ENCODE data around the gene EFNA5.

- TF ChIP-seq POLR2A (IDR thresholded peaks at IDR 0.05) (no peak), POLR2AphosphoS5 (IDR thresholded peaks at IDR 0.05; ENCODE audit: insufficient read depth in 1 of 2, low read depth in 1 of 2) (no peak)
- TF ChIP-seq, protein P1, sequence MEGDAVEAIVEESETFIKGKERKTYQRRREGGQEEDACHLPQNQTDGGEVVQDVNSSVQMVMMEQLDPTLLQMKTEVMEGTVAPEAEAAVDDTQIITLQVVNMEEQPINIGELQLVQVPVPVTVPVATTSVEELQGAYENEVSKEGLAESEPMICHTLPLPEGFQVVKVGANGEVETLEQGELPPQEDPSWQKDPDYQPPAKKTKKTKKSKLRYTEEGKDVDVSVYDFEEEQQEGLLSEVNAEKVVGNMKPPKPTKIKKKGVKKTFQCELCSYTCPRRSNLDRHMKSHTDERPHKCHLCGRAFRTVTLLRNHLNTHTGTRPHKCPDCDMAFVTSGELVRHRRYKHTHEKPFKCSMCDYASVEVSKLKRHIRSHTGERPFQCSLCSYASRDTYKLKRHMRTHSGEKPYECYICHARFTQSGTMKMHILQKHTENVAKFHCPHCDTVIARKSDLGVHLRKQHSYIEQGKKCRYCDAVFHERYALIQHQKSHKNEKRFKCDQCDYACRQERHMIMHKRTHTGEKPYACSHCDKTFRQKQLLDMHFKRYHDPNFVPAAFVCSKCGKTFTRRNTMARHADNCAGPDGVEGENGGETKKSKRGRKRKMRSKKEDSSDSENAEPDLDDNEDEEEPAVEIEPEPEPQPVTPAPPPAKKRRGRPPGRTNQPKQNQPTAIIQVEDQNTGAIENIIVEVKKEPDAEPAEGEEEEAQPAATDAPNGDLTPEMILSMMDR (IDR thresholded peaks at IDR 0.05): no peak
These were observed 2.3 kb downstream of the EFNA5 start for GRCh38 chr5:107668154-107669095.

All from vagina (tissue), 2 donors.